NCI-H82 treated with DMSO at 0.1 percent for 48 hours (cell line): ENCODE results near the gene AIG1.
"Not testable (repeated sequence)": the region's sequence is repeated elsewhere in the genome, so short reads cannot be mapped to it uniquely, and the experiment has no call there.

Source experiments
- DNase-seq: peaks from one replicate; lab custom pipeline; 2025; ENCODE audit not compliant: unreplicated experiment; lab: John Stamatoyannopoulos, UW

AIG1 gene

DNA sequence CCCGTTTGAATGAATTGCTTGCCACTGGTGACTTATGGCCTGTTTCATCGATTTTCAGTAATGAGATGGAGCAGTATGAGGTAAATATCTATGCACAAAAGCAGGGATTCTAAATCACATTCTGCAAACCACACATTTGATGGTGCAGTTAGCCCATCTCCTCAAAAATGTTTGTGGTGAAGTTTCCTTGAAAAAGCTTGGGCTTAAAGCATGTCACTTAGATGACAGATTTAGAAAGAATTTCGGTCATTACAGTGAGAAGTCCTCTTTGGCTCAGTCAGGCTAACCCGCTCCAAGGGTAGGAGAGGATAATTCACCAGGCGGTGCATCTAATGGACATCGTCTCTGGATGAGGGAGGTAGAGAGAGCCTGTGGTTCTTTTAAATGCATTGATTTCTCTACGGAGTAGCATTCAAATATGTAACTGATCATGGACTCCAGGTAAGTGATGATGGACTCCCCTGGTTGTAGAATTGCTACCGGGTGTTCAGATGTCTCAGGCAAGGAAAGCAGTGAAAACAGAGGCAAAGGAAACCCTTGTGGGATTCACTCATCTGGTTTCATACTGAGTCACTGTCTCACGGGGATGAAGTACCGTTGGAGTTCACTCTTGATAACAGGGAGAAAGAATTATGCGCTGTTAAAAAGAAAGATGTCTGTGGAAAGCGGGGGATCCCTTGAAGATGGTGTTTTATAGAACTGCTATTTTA is 65.3 kb downstream of the AIG1 start:
- no peak for DNase-seq

GRCh38 chr6:143126574-143126941 is 65.9 kb downstream of the AIG1 start:
- no peak for DNase-seq

DNA sequence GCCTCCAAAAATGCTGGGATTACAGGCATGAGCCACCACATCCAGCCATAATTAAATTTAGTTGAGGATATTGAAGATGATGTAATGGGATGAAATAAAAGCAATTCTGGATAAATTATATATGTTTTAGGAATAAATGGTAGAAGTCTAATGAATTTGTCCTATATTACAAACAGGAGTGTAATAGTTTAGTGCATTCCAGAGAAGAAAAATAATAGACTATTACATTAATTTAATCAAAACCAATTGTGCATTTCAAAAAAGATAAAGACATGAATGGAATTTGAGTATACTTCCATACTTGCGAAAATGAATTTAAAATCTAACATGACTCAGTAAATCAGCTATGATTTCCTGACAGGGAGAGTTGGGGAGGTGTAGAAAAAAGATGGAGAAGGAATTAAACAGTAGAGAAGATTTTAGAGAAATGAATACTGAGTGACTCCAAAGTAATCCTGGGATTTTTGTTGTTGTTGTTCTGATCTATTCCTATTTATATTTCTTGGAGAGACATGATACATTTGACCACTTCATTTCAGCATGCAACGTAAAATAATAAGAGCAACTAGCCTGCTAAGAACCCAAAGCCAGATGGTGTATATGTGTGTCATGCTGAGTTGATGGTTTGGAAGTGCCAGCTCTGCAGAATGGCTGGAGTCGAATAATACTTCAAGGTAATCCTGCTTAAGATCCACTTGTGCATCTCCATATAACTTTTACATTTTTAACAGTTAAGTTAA is 67.4 kb downstream of the AIG1 start:
- DNase-seq, result peak; percentile 3

DNA sequence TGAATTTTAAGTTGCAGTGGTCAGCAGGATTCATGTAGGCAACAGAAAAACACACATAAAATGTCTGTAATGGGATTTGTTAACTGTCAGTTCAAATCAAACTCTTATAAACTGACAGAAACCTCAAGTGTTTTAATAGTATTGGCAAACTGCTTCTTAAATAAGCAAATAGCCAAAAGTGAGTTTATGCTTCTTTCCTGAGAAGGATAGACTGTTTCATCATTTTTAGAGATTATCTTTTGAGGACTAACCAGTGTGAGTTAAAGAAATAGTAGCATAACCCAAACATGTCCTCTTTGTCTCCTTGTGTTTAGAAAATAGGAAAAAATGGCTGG is 68.0 kb downstream of the AIG1 start:
- DNase-seq, result no peak

DNA sequence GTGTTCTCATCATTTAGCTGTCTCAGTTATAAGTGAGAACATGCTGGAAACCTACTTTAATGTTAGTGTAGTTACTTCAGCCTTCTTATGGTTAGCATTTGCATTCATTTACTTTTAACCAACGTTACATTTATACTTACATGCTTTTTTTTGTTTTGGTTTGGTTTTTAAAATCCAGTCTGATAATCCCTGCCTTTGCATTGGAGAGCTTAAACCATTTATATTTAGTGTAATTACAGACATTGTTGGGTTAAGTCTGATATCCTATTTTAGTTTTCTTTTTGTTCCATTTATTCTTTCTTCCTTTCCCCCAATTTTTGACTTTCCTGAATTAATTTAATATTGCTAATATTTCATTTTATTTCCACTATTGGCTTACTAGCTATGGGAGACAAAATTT is 70.2 kb downstream of the AIG1 start:
- no peak for DNase-seq

GRCh38 chr6:143135325-143135724 is 74.6 kb downstream of the AIG1 start:
- DNase-seq, result no peak

GRCh38 chr6:143135797-143136561 is 75.3 kb downstream of the AIG1 start:
- no peak for DNase-seq

- DNase-seq, result no peak
Measured at GRCh38 chr6:143136647-143137046, 76.0 kb downstream of the AIG1 start.

DNA sequence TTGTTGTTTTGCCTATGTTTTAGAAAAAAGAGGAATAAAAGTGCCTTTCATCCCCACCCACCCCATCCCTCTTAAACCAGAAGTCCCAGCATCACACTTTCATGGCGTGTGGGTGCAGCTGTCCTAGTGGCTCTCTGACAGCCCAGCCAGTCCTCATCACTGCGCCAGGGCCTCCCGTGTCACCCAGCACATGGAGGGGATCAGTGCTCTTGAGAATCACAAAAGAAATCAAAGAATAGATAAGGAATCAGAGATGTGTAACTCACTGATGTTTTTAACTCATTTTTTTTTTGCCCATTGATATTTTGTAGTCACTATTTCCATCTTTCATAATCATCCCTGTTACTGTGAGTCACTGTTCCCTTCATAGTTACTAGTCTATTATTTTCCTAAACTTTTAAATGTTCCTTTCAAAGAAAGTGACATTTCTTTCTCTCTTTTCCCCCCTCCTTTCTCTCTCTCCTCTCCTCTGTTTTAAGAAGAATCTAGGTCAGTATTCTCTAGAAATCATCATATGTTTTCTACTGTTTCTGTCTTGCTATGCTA is 78.6 kb downstream of the AIG1 start:
- no peak for DNase-seq

GRCh38 chr6:143139884-143140283 is 79.2 kb downstream of the AIG1 start:
- not testable (repeated sequence) for DNase-seq

GRCh38 chr6:143140767-143141166 is 80.1 kb downstream of the AIG1 start:
- DNase-seq, result no peak

DNA sequence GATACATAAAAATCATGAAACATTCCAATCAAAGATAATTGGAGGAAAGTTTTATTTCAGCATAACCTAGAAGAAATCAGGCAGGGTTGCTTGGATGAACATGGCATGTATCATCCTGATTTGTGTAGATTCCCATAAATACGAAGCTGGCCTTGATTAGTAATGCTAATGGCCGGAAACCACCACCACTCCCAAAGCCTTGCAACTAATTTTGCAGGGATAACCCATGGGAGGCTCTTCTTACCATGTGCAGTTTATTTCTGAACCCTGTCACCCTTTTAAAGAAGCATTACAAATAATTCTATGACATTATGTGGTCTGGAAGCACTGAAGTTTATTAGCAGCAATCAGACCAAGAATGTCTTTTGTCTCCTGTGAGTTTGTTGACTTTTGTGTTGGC is 80.8 kb downstream of the AIG1 start:
- DNase-seq, result no peak

GRCh38 chr6:143146186-143146851 is 85.6 kb downstream of the AIG1 start:
- no peak for DNase-seq

DNA sequence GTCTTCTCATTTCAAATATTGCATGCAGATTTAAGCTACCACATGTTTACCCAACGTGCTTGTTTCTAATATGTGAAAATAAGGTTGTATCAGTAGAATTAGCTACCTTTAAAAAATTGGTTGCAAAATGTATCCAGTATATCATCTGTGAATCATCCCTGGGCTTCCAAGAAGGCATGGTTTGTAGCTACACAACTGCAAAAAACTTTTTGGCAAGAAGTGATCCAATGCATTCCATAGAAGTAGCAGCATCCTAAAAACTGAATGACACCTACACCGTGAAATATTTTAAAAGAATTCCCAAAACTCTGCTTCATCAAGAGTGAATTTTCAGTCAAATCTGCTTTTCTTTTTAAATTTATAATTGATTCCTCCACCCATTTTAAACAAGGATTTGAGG is 89.1 kb downstream of the AIG1 start:
- DNase-seq, result no peak

- no peak for DNase-seq
Measured at GRCh38 chr6:143150281-143150680, 89.6 kb downstream of the AIG1 start.

- no peak for DNase-seq
Measured at GRCh38 chr6:143151381-143151780, 90.7 kb downstream of the AIG1 start.

- no peak for DNase-seq
Measured at GRCh38 chr6:143155681-143156080, 95.0 kb downstream of the AIG1 start.

- DNase-seq, result no peak
Measured at GRCh38 chr6:143157131-143157530, 96.4 kb downstream of the AIG1 start.

DNA sequence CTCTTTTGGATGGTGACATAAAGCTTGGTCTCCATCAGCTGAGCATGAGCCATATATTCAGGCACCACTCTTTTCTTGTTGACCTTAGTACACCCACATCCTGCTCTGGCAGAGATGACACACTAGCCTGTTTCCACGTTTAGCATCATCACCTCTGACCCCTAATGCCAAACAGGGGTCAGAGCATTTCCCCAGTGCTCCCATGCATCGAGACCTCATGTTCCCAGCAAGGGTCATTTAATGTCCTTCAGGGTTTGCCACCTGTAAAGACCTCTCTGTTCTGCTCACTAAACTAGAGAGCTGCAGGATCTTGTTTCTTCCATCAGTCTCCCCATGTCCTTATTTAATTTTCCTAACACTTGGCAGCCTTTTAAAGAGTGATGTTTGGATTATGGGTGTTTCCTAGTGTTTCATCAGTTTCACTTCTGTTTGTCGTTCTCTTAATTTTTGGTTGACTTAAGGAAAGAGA is 97.5 kb downstream of the AIG1 start:
- no peak for DNase-seq

GRCh38 chr6:143159001-143159400 is 98.3 kb downstream of the AIG1 start:
- no peak for DNase-seq

DNA sequence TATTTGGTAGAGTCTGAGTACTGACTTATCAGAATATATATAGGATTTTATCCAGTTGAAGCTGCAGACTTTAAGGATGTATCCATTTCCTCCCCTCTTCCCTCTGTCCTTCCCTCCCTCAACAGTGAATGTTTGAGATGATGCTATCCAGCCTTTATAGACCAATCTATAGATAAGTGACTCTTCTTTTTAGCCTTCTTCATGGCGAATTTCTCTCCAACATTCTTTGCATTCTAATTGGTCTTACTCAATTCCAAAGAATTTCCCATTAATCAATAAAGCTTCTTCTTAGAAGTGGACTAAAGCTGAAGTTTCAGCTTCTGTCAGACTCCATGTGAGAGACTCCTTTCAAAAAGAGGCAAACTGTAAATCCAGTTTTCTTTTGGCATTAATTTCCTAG is 99.3 kb downstream of the AIG1 start:
- DNase-seq, result no peak
